GM12874 (cell line): Measurements from ENCODE around the gene MAP3K2.

Source experiments
- CTCF ChIP-seq: IDR thresholded peaks from 2 replicates; pipeline ENCODE4 v1.5.1; 2011; ENCODE audit warnings: low read depth, mild to moderate bottlenecking, control low read depth, low read length, moderate library complexity; ENCODE audit not compliant: insufficient read depth

The MAP3K2 gene, protein sequence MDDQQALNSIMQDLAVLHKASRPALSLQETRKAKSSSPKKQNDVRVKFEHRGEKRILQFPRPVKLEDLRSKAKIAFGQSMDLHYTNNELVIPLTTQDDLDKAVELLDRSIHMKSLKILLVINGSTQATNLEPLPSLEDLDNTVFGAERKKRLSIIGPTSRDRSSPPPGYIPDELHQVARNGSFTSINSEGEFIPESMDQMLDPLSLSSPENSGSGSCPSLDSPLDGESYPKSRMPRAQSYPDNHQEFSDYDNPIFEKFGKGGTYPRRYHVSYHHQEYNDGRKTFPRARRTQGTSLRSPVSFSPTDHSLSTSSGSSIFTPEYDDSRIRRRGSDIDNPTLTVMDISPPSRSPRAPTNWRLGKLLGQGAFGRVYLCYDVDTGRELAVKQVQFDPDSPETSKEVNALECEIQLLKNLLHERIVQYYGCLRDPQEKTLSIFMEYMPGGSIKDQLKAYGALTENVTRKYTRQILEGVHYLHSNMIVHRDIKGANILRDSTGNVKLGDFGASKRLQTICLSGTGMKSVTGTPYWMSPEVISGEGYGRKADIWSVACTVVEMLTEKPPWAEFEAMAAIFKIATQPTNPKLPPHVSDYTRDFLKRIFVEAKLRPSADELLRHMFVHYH

DNA sequence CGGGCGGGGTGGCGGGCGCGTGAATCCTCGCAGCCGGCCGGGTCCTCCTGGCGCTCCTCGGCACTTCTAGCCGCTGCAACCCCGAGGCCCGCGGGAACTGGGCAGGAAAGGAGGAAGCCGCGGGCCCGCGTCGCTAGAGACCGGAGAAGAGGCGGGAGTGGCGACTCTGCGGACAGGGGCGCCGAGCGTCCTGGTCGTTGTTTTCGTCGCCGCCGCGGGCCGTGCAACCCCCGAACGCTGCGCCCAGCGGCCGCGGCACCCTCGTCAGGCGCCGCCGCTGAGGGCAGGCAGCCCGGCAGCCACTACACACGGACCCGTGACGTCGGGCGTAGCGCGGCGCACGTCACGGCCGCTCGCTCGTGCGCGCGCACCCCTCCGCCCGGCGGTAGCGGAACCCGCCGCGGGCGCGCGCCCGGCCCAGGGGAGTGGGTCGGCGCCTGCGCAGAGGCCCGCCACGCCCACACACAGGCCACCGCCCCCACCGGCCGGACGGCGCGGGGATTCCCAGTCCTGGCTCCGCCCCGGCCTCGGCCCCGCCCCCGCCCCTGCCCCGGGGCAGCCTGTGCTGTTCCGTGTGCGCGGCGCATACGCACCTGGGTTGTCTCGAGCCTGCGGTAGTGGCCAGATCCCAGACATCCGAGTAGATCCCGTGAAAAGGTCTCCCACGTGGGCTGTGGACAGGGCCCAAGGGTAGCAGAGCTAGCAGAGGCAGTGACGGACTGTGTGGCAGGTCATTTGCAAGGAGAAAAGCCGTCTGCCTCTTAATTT, at the start of gene MAP3K2:
TSS of gene MAP3K2 (minus strand) at position 321 of the 768 bp plus-strand sequence. CDS start 44,846 bp downstream, outside the sequence.
- no peak for TF ChIP-seq CTCF

GRCh38 chr2:127437056-127437455, 49.3 kb upstream of the MAP3K2 start:
- TF ChIP-seq CTCF = no peak

DNA sequence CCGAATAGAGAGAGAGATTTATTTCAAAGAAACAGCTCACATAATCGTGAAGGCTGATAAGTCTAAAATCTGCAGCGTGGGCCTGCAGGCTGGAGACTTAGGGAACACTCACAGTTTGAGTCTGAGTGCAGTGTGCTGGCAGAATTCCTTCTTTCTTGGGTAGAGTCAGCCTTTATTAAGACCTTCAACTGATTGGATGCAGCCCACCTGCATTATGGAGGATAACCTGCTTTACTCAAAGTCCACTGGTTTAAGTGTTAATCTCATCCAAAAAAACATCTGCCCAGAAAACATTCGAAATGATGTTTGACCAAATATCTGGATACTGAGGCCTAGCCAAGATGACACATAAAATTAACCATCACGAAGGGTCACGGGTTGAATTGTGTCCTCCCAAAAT, 46.7 kb upstream of the MAP3K2 start:
- no peak for TF ChIP-seq CTCF

GRCh38 chr2:127431408-127432023, 43.7 kb upstream of the MAP3K2 start:
- TF ChIP-seq CTCF = no peak

- TF ChIP-seq CTCF = no peak
Observed at GRCh38 chr2:127429844-127430425, 42.2 kb upstream of the MAP3K2 start.

GRCh38 chr2:127429291-127429690, 41.5 kb upstream of the MAP3K2 start:
- no peak for TF ChIP-seq CTCF

DNA sequence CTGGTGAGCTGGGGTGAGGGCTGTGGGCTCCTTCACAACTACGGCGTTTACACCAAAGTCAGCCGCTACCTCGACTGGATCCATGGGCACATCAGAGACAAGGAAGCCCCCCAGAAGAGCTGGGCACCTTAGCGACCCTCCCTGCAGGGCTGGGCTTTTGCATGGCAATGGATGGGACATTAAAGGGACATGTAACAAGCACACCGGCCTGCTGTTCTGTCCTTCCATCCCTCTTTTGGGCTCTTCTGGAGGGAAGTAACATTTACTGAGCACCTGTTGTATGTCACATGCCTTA, 41.0 kb upstream of the MAP3K2 start:
- no peak for TF ChIP-seq CTCF
